K562 (cell line): ENCODE data around the gene LY6G6C. TPM values are rescaled to one million over a fixed set of nuclear protein-coding genes. Genes with fewer than 3 reads are reported as not detected.

Source experiments
- BRD9 ChIP-seq: fragments of 450-650 bp; IDR thresholded peaks from 2 replicates; pipeline ENCODE4 v1.6.1; 2018; ENCODE audit warnings: low read depth; ENCODE audit not compliant: partially characterized antibody
- CSDE1 ChIP-seq, 2 experiments: fragments of 450-650 bp; IDR thresholded peaks; 2 replicates each; pipeline ENCODE4 v1.6.1; 2016; ENCODE audit warnings: mild to moderate bottlenecking in 1 of 2
- ELF2 ChIP-seq: fragments of 250-450 bp; sonication (Bioruptor Pico); IDR thresholded peaks from 2 replicates; pipeline ENCODE4 v1.5.0; 2021; ENCODE audit warnings: mild to moderate bottlenecking
- GTF2E2 ChIP-seq: fragments of 200-800 bp; sonication (Bioruptor generic); IDR thresholded peaks from 2 replicates; pipeline ENCODE4 v1.6.1; 2016; ENCODE audit warnings: missing genetic modification characterization, missing compliant biosample characterization
- HDAC2 ChIP-seq: fragments of 450-650 bp; IDR thresholded peaks from 2 replicates; pipeline ENCODE4 v1.6.1; 2016; ENCODE audit warnings: mild to moderate bottlenecking
- JUND ChIP-seq, 2 experiments: IDR thresholded peaks; 2 replicates in 1 of 2; 3 replicates in 1 of 2; pipeline ENCODE4 v1.6.1; 2011; ENCODE audit warnings: borderline replicate concordance in 2 of 2, low read depth in 2 of 2, low read length in 2 of 2, improper control_type of control experiment in 1 of 2, missing biosample characterization in 1 of 2, missing genetic modification characterization in 1 of 2, missing genetic modification reagents in 1 of 2
- MAFG ChIP-seq: fragments of 450-650 bp; conservative IDR thresholded peaks from 2 replicates; pipeline ENCODE4 v1.6.1; 2016; ENCODE audit warnings: missing genetic modification characterization, missing compliant biosample characterization
- NFYB ChIP-seq: IDR thresholded peaks from 2 replicates; pipeline ENCODE4 v1.6.1; 2011; ENCODE audit warnings: mild to moderate bottlenecking, moderate library complexity; ENCODE audit not compliant: insufficient read length; ENCODE audit errors: extremely low read depth
- NR2C2 ChIP-seq, 2 experiments: fragments of 200-800 bp in 1 of 2; sonication (Bioruptor generic) in 1 of 2; sonication (generic) in 1 of 2; formaldehyde crosslinking in 1 of 2; IDR thresholded peaks; 2 replicates each; pipeline versions ENCODE4 v1.6.1 to v1.8.0; 2016 to 2022; ENCODE audit warnings: mild to moderate bottlenecking in 1 of 2, missing compliant biosample characterization in 1 of 2, missing genetic modification characterization in 1 of 2, missing genetic modification reagents in 1 of 2
- POLR2G ChIP-seq: fragments of 200-400 bp; formaldehyde crosslinking; IDR thresholded peaks from 2 replicates; pipeline ENCODE4 v1.6.1; 2017; ENCODE audit warnings: low read depth, mild to moderate bottlenecking, antibody characterized with exemption, low read length, moderate library complexity
- RAD21 ChIP-seq, 2 experiments: fragments of 250-450 bp in 1 of 2; fragments of 450-650 bp in 1 of 2; sonication (Bioruptor Pico) in 1 of 2; formaldehyde crosslinking in 1 of 2; IDR thresholded peaks in 1 of 2; conservative IDR thresholded peaks in 1 of 2; 2 replicates each; pipeline versions ENCODE4 v1.4.0 to v1.8.0; 2020 to 2022; ENCODE audit warnings: mild to moderate bottlenecking in 2 of 2, moderate library complexity in 1 of 2
- SMARCC2 ChIP-seq: fragments of 450-650 bp; IDR thresholded peaks from 2 replicates; pipeline ENCODE4 v1.6.1; 2017; ENCODE audit warnings: antibody characterized with exemption, moderate library complexity, mild to moderate bottlenecking, low read depth
- SPI1 ChIP-seq: IDR thresholded peaks from 2 replicates; pipeline ENCODE4 v1.6.1; 2011; ENCODE audit warnings: low read depth, low read length, control low read depth, borderline replicate concordance
- TCF7 ChIP-seq: sonication (generic); IDR thresholded peaks from 2 replicates; pipeline ENCODE4 v1.6.1; 2016; ENCODE audit warnings: antibody characterized with exemption, borderline replicate concordance
- TEAD2 ChIP-seq: fragments of 450-650 bp; IDR thresholded peaks from 2 replicates; pipeline ENCODE4 v1.6.1; 2016; ENCODE audit warnings: missing genetic modification characterization, control low read depth, missing compliant biosample characterization
- U2AF1 ChIP-seq: fragments of 200-400 bp; formaldehyde crosslinking; optimal IDR thresholded peaks from 2 replicates; pipeline ENCODE3; 2017; ENCODE audit warnings: mild to moderate bottlenecking, low read depth, low read length, moderate library complexity
- ZBTB7A ChIP-seq: IDR thresholded peaks from 2 replicates; pipeline ENCODE4 v1.6.1; 2011; ENCODE audit warnings: low read depth, mild to moderate bottlenecking, low read length, moderate library complexity, borderline replicate concordance; ENCODE audit not compliant: control insufficient read depth
- ZNF311 ChIP-seq: fragments of 250-450 bp; sonication (Bioruptor Pico); IDR thresholded peaks from 2 replicates; pipeline ENCODE4 v1.4.0; 2020; ENCODE audit warnings: mild to moderate bottlenecking, moderate library complexity
- ZNF561 ChIP-seq: fragments of 450-650 bp; formaldehyde crosslinking; conservative IDR thresholded peaks from 2 replicates; pipeline ENCODE4 v1.4.0; 2020; ENCODE audit warnings: mild to moderate bottlenecking, moderate library complexity
- ZNF76 ChIP-seq: fragments of 250-450 bp; sonication (Bioruptor Pico); IDR thresholded peaks from 2 replicates; pipeline ENCODE4 v1.4.0; 2020; ENCODE audit warnings: mild to moderate bottlenecking, moderate library complexity, borderline replicate concordance
- polyA plus RNA-seq, 8 experiments: library from polyadenylated mRNA; depleted of rRNA in 4 of 8; stranded (reverse) in 5 of 8; unstranded in 3 of 8; fragments of >200 nt; fragmentation: Nextera tagmentation in 2 of 8; fragmentation: Illumina TruSeq in 1 of 8; extraction: Ambion mirVana in 2 of 8; extraction: Trizol in 1 of 8; gene quantifications; 2 replicates each; pipeline versions ENCODE4 v1.2.1 to v1.2.3, GENCODE V29; 2011 to 2014; ENCODE audit warnings: inconsistent platforms in 1 of 8, missing spikeins in 1 of 8
- total RNA-seq, 7 experiments: library from RNA; depleted of rRNA in 6 of 7; stranded (reverse); fragments of >200 nt in 6 of 7; fragmentation: Illumina TruSeq in 2 of 7; extraction: Trizol in 2 of 7; gene quantifications; 2 replicates each; pipeline versions ENCODE4 v1.2.1 to v1.2.3, GENCODE V29; 2011 to 2021; ENCODE audit warnings: low replicate concordance in 1 of 7
- TF ChIP-seq, protein P1 (sequence below), 3 experiments: IDR thresholded peaks in 2 of 3; conservative IDR thresholded peaks in 1 of 3; 2 replicates each; pipeline ENCODE4 v1.5.1; 2011 to 2012; ENCODE audit warnings: low read length in 3 of 3, mild to moderate bottlenecking in 3 of 3, control low read depth in 2 of 3, improper control_type of control experiment in 1 of 3, inconsistent platforms in 1 of 3, low read depth in 1 of 3, mixed read lengths in 1 of 3, moderate library complexity in 1 of 3; ENCODE audit not compliant: insufficient read depth in 2 of 3
- TF ChIP-seq, protein P2 (sequence below): conservative IDR thresholded peaks from 2 replicates; pipeline ENCODE4 v1.6.1; 2011; ENCODE audit warnings: low read depth, mild to moderate bottlenecking, low read length; ENCODE audit not compliant: control insufficient read depth
- TF ChIP-seq, protein P3 (sequence below): fragments of 250-450 bp; sonication (Bioruptor Pico); IDR thresholded peaks from 2 replicates; pipeline ENCODE4 v1.8.0; 2022; ENCODE audit warnings: inconsistent platforms

Gene LY6G6C
- total and polyA plus RNA-seq, 9 of the 15 experiments (the other 6 are each of a cell fraction or from before 2014, with no cell fraction given), result 0.06 to 0.20 TPM; not detected in 7

DNA sequence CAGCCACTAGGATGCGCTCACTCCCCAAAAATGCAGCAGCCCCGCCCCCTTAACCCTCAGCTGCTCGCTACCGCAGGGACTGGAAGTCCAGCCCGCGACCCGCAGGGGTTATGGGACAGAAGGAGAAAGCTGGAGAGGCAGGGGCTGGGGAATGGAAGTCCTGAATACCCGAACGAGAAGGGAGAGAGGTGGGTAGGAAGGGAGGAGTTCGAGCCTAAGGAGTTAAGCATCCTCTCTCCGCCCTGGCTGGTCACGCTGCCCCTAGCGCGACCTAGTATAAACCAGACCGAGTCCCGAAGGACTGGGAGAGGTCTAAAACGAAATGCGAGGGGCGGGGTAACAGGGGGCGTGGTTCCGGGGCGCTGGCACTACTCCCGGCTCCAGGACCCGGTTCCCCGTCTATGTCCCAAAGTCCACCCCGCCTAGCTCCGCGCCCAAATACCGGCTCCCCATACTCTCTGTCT is 8.0 kb upstream of the LY6G6C start (continued):
- TF ChIP-seq MAFG (tag), result no peak
- peak; percentile 27; the same call in 1 of the 2 replicates for TF ChIP-seq SPI1
- peak; percentile 80; the same call in 1 of the 2 replicates for TF ChIP-seq TEAD2 (tag)
- TF ChIP-seq, protein P1, sequence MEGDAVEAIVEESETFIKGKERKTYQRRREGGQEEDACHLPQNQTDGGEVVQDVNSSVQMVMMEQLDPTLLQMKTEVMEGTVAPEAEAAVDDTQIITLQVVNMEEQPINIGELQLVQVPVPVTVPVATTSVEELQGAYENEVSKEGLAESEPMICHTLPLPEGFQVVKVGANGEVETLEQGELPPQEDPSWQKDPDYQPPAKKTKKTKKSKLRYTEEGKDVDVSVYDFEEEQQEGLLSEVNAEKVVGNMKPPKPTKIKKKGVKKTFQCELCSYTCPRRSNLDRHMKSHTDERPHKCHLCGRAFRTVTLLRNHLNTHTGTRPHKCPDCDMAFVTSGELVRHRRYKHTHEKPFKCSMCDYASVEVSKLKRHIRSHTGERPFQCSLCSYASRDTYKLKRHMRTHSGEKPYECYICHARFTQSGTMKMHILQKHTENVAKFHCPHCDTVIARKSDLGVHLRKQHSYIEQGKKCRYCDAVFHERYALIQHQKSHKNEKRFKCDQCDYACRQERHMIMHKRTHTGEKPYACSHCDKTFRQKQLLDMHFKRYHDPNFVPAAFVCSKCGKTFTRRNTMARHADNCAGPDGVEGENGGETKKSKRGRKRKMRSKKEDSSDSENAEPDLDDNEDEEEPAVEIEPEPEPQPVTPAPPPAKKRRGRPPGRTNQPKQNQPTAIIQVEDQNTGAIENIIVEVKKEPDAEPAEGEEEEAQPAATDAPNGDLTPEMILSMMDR (IDR thresholded peaks at IDR 0.05 in 2 of 3, conservative IDR thresholded peaks at IDR 0.05 in 1 of 3; ENCODE audit: insufficient read depth in 2 of 3, low read depth in 1 of 3, low read length in 3 of 3), result peak; percentile 12 to 99 (median 95); a peak in 5 of 6 replicates
- TF ChIP-seq NR2C2 (CRISPR knock-in tag; IDR thresholded peaks at IDR 0.05), result peak; percentile 47; the same call in 1 of the 2 replicates
- no peak for TF ChIP-seq NR2C2 (tag; IDR thresholded peaks at IDR 0.05)
- TF ChIP-seq ZNF76, result 0 out of 2 replicates have a peak, but pooled peaks have one; percentile 14
- no peak for TF ChIP-seq ELF2 (CRISPR knock-in tag)
- TF ChIP-seq ZBTB7A, result peak; percentile 8; the same call in 1 of the 2 replicates
- TF ChIP-seq, protein P2, sequence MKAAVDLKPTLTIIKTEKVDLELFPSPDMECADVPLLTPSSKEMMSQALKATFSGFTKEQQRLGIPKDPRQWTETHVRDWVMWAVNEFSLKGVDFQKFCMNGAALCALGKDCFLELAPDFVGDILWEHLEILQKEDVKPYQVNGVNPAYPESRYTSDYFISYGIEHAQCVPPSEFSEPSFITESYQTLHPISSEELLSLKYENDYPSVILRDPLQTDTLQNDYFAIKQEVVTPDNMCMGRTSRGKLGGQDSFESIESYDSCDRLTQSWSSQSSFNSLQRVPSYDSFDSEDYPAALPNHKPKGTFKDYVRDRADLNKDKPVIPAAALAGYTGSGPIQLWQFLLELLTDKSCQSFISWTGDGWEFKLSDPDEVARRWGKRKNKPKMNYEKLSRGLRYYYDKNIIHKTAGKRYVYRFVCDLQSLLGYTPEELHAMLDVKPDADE, result 0 out of 2 replicates have a peak, but pooled peaks have one; percentile 28
- peak; percentile 66 for TF ChIP-seq JUND (IDR thresholded peaks at IDR 0.05; ENCODE audit: borderline replicate concordance, low read depth, low read length)
- TF ChIP-seq JUND (tag; IDR thresholded peaks at IDR 0.05; ENCODE audit: borderline replicate concordance, low read depth, low read length), result peak; percentile 77; the same call in 2 of the 3 replicates
- TF ChIP-seq ZNF561 (CRISPR knock-in tag), result no peak
- TF ChIP-seq SMARCC2, result no peak; the same call in 1 of the 2 replicates
- TF ChIP-seq, protein P3, sequence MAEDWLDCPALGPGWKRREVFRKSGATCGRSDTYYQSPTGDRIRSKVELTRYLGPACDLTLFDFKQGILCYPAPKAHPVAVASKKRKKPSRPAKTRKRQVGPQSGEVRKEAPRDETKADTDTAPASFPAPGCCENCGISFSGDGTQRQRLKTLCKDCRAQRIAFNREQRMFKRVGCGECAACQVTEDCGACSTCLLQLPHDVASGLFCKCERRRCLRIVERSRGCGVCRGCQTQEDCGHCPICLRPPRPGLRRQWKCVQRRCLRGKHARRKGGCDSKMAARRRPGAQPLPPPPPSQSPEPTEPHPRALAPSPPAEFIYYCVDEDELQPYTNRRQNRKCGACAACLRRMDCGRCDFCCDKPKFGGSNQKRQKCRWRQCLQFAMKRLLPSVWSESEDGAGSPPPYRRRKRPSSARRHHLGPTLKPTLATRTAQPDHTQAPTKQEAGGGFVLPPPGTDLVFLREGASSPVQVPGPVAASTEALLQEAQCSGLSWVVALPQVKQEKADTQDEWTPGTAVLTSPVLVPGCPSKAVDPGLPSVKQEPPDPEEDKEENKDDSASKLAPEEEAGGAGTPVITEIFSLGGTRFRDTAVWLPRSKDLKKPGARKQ (CRISPR knock-in tag), result no peak
- no peak for TF ChIP-seq TCF7
- no peak for TF ChIP-seq GTF2E2 (tag)
- no peak for TF ChIP-seq U2AF1
- no peak for TF ChIP-seq CSDE1 (IDR thresholded peaks at IDR 0.05)
- TF ChIP-seq HDAC2, result peak; percentile 97
- no peak for TF ChIP-seq BRD9
- no peak for TF ChIP-seq ZNF311 (CRISPR knock-in tag)
- no peak for TF ChIP-seq NFYB
- TF ChIP-seq POLR2G, result peak; percentile 30; the same call in 1 of the 2 replicates
- peak; percentile 99 for TF ChIP-seq RAD21 (CRISPR knock-in tag; conservative IDR thresholded peaks at IDR 0.05 in 1 of 2, IDR thresholded peaks at IDR 0.05 in 1 of 2)
